Keratinocyte (primary cell): ENCODE measurements around the gene TMEM131. TPM values are rescaled to one million over a fixed set of nuclear protein-coding genes. Genes with fewer than 3 reads are reported as not detected.

Experiments used
- DNase-seq: peaks from one replicate; pipeline ENCODE4 v3.0.0-alpha.2; 2011; ENCODE audit warnings: low read depth, missing footprints, low spot score
- FAIRE-seq: peaks from 2 replicates; lab custom pipeline; 2011; peaks lifted over from hg19 to GRCh38; lab: Jason Lieb, UNC
- H2AFZ ChIP-seq: 2 replicates; pipeline ENCODE4 v1.6.0; 2012; ENCODE audit warnings: low read length, control low read depth, inconsistent platforms; ENCODE audit not compliant: control insufficient read depth
- H3K27ac ChIP-seq: 2 replicates; pipeline ENCODE4 v1.5.1; 2011; ENCODE audit warnings: low read length; ENCODE audit not compliant: control insufficient read depth, insufficient read depth
- H3K27me3 ChIP-seq: 3 replicates; pipeline ENCODE4 v1.6.0; 2011; ENCODE audit warnings: low read length; ENCODE audit not compliant: control insufficient read depth, insufficient read depth; ENCODE audit errors: extremely low read depth
- H3K36me3 ChIP-seq, 2 experiments: 2 replicates in 1 of 2; 3 replicates in 1 of 2; pipeline ENCODE4 v1.5.1; 2011; ENCODE audit warnings: low read length in 2 of 2, mild to moderate bottlenecking in 1 of 2; ENCODE audit not compliant: control insufficient read depth in 2 of 2, insufficient read depth in 2 of 2; ENCODE audit errors: extremely low read depth in 1 of 2
- H3K4me1 ChIP-seq: 3 replicates; pipeline ENCODE4 v1.5.1; 2011; ENCODE audit warnings: low read length; ENCODE audit not compliant: control insufficient read depth, insufficient read depth; ENCODE audit errors: extremely low read depth
- H3K4me2 ChIP-seq: 3 replicates; pipeline ENCODE4 v1.6.0; 2011; ENCODE audit warnings: low read depth, low read length; ENCODE audit not compliant: control insufficient read depth, insufficient read depth; ENCODE audit errors: extremely low read depth
- H3K4me3 ChIP-seq, 3 experiments: fragments of 200-600 bp in 1 of 3; sonication (generic) in 1 of 3; 2 replicates in 2 of 3; 3 replicates in 1 of 3; pipeline ENCODE4 v1.5.1; 2011 to 2016; ENCODE audit warnings: low read length in 3 of 3, mild to moderate bottlenecking in 3 of 3, control low read depth in 2 of 3, inconsistent platforms in 1 of 3, low read depth in 1 of 3, mixed read lengths in 1 of 3, mixed run types in 1 of 3, moderate library complexity in 1 of 3; ENCODE audit not compliant: control insufficient read depth in 2 of 3, insufficient read depth in 2 of 3; ENCODE audit errors: extremely low read depth in 1 of 3
- H3K79me2 ChIP-seq: 2 replicates; pipeline ENCODE4 v1.6.0; 2012; ENCODE audit warnings: low read length; ENCODE audit not compliant: control insufficient read depth, insufficient read depth
- H3K9ac ChIP-seq: 3 replicates; pipeline ENCODE4 v1.6.0; 2011; ENCODE audit warnings: low read length; ENCODE audit not compliant: control insufficient read depth, insufficient read depth; ENCODE audit errors: extremely low read depth
- H3K9me1 ChIP-seq: 3 replicates; pipeline ENCODE4 v1.6.0; 2011; ENCODE audit warnings: low read length; ENCODE audit not compliant: control insufficient read depth, insufficient read depth; ENCODE audit errors: extremely low read depth
- H3K9me3 ChIP-seq: 2 replicates; pipeline ENCODE4 v1.5.1; 2012; ENCODE audit warnings: low read depth, low read length; ENCODE audit not compliant: control insufficient read depth
- H4K20me1 ChIP-seq: 3 replicates; pipeline ENCODE4 v1.6.0; 2011; ENCODE audit warnings: low read length; ENCODE audit not compliant: control insufficient read depth, insufficient read depth; ENCODE audit errors: extremely low read depth
- EZH2 ChIP-seq: IDR thresholded peaks from one replicate; pipeline ENCODE4 v1.6.1; 2012; ENCODE audit warnings: inconsistent platforms, mild to moderate bottlenecking, low read length, moderate library complexity
- dilution Hi-C: fragments of 300-500 bp; cut with MboI; formaldehyde crosslinking; loops from one replicate; pipeline ENCODE4 v1.7.0; 2020; ENCODE audit warnings: low sequenced_read_pairs; ENCODE audit not compliant: extremely low pct_ligation_motif_present
- polyA plus RNA-seq, 5 experiments: library from polyadenylated mRNA; depleted of rRNA in 3 of 5; stranded (reverse) in 3 of 5; stranded (forward) in 1 of 5; unstranded in 1 of 5; fragments of >200 nt; gene quantifications; 1 replicate in 1 of 5; 2 replicates in 3 of 5; 3 replicates in 1 of 5; pipeline versions ENCODE4 v1.2.1 to v1.2.3, GENCODE V29; 2011 to 2012; ENCODE audit warnings: missing spikeins in 2 of 5, low read depth in 1 of 5, low replicate concordance in 1 of 5
- TF ChIP-seq, protein P1 (sequence below), 3 experiments: IDR thresholded peaks in 1 of 3; conservative IDR thresholded peaks in 1 of 3; optimal IDR thresholded peaks in 1 of 3; 2 replicates in 2 of 3; 3 replicates in 1 of 3; pipeline versions ENCODE3 to v1.5.1; 2011; ENCODE audit warnings: low read length in 3 of 3, mild to moderate bottlenecking in 3 of 3, moderate library complexity in 2 of 3, control low read depth in 1 of 3, inconsistent platforms in 1 of 3; ENCODE audit not compliant: insufficient read depth in 2 of 3; ENCODE audit errors: extremely low read depth in 1 of 3

Gene TMEM131
- polyA plus RNA-seq, 1 donor (not counting 4 experiments of a cell fraction or from before 2014, with no cell fraction given), result 25.5 TPM

DNA sequence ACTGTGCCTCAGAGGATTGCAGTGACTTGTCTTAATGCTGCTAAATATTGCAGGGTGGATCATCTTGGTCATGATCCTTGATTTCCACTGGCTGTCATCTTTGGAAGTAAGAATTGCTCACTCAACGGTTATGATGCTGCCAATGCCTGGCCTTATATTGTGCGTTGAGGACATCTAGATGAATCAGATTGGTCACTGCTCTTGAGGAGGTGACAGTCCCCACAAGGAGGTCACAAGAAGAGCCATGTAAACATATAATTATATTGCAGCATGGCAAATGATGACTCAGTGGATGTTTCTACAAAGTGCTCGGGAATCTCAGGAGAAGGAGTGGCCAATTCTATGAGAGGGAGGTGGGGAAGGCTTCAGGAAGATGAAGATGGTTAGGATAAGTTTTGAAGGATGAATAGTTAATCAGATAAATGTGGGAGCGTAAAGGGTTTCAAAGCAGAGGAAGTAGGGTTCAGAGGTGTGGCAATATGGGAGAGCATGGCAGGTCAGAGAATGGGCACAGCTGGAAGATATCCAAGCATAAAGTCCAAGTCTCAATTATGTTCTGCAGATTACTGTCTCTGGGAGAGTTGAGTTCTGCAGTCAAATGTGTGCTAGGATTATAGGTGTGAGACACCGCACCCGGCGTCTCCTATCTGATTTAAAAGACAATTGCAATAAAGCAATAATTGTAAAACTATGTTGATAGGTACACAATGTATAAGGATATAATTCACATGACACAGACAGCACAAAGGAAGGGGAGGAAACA is 21.3 kb upstream of the TMEM131 start:
- H3K79me2 ChIP-seq, result no peaks in the 10 kb centered on the region
- FAIRE-seq (no peak), DNase-seq (no peak)
- H3K4me2 ChIP-seq, result no peak overlapping the region
- TF ChIP-seq EZH2, result no peak
- TF ChIP-seq, protein P1, sequence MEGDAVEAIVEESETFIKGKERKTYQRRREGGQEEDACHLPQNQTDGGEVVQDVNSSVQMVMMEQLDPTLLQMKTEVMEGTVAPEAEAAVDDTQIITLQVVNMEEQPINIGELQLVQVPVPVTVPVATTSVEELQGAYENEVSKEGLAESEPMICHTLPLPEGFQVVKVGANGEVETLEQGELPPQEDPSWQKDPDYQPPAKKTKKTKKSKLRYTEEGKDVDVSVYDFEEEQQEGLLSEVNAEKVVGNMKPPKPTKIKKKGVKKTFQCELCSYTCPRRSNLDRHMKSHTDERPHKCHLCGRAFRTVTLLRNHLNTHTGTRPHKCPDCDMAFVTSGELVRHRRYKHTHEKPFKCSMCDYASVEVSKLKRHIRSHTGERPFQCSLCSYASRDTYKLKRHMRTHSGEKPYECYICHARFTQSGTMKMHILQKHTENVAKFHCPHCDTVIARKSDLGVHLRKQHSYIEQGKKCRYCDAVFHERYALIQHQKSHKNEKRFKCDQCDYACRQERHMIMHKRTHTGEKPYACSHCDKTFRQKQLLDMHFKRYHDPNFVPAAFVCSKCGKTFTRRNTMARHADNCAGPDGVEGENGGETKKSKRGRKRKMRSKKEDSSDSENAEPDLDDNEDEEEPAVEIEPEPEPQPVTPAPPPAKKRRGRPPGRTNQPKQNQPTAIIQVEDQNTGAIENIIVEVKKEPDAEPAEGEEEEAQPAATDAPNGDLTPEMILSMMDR (optimal IDR thresholded peaks at IDR 0.05 in 1 of 3, IDR thresholded peaks at IDR 0.05 in 1 of 3, conservative IDR thresholded peaks at IDR 0.05 in 1 of 3; ENCODE audit: extremely low read depth in 1 of 3, insufficient read depth in 2 of 3, low read length in 3 of 3), result no peak
- no peak overlapping the region for H3K27ac ChIP-seq
- dilution Hi-C loops, result no loop called here
- H3K27me3 ChIP-seq, result no peaks in the 10 kb centered on the region
- no peak overlapping the region for H2AFZ ChIP-seq
- H3K4me1 ChIP-seq, result no peaks in the 10 kb centered on the region
- H3K9me1 ChIP-seq, result no peaks in the 10 kb centered on the region
- no peaks in the 10 kb centered on the region for H3K9me3 ChIP-seq
- no peaks in the 10 kb centered on the region for H4K20me1 ChIP-seq
- no peak overlapping the region for H3K4me3 ChIP-seq
- no peak overlapping the region for H3K9ac ChIP-seq
- no peaks in the 10 kb centered on the region for H3K36me3 ChIP-seq

DNA sequence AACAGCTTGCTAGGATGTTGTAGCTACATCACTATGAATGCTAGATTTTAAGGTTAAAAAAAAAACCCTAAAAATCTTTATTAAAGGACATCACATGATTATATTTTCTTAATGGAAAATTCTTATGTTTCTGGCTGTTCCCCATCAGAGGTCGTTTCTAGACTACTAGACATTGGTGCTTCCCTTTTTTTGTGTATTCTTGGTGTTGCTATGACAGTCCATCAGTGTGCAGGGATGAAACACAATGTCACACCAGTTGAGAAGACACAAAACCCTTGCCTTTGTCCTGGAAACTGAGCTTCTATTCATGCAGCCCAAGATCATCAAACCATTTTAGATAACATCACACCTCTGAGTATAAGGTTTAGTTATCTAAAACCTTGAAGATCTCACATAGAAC is 19.9 kb upstream of the TMEM131 start:
- Histone ChIP-seq H3K4me2 (no peak overlapping the region), H3K9ac (no peak overlapping the region), H3K9me1 (no peaks in the 10 kb centered on the region), H3K4me3 (no peak overlapping the region), H3K4me1 (no peaks in the 10 kb centered on the region), H3K36me3 (no peaks in the 10 kb centered on the region), H3K27ac (no peak overlapping the region), H4K20me1 (no peaks in the 10 kb centered on the region), H2AFZ (no peak overlapping the region), H3K27me3 (no peaks in the 10 kb centered on the region), H3K79me2 (no peaks in the 10 kb centered on the region), H3K9me3 (no peaks in the 10 kb centered on the region)
- TF ChIP-seq EZH2, result no peak
- TF ChIP-seq, protein P1 (optimal IDR thresholded peaks at IDR 0.05 in 1 of 3, IDR thresholded peaks at IDR 0.05 in 1 of 3, conservative IDR thresholded peaks at IDR 0.05 in 1 of 3; ENCODE audit: extremely low read depth in 1 of 3, insufficient read depth in 2 of 3, low read length in 3 of 3), result no peak
- DNase-seq (no peak), FAIRE-seq (no peak)
- dilution Hi-C loops, result no loop called here
